Astrocyte of the cerebellum (primary cell): ENCODE results near the gene SPDYE4.
A peak's percentile ranks its signal among the peaks of the same experiment; 100 is the strongest.

Experiments
- DNase-seq: peaks from one replicate; pipeline ENCODE4 v3.0.0-alpha.2; 2011; ENCODE audit warnings: low read depth
- H3K4me3 ChIP-seq: 2 replicates; pipeline ENCODE4 v1.5.1; 2011; ENCODE audit warnings: mild to moderate bottlenecking, low read depth, low read length, moderate library complexity
- in situ Hi-C: cut with HindIII; loops from 2 replicates; pipeline ENCODE4 v1.10.0; 2017; ENCODE audit warnings: low sequenced_read_pairs
- TF ChIP-seq, protein P1 (sequence below): IDR thresholded peaks from 2 replicates; pipeline ENCODE4 v1.5.1; 2012; ENCODE audit warnings: low read length, low read depth, moderate library complexity, mild to moderate bottlenecking; ENCODE audit errors: missing control alignments

The SPDYE4 gene

DNA sequence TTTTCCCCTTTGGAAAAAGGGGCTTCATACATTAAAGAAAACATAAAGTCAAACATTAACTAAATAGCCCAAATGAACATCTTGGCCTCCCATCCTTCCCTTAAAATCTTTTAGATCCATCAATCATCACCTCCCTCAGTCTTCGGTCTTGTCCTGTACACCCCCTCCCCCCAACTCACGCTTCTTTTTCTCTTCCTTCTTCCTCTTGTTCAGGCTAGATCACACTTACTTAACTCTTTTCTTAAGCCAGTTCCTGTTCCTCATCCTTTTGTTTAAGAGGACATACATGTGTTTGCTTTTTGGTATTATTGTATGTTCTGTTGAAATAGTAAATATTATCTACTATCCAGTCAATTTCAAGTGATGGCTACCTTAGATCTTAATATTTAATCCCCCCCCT, 35.3 kb upstream of the SPDYE4 start:
- no peak for DNase-seq
- TF ChIP-seq, protein P1, sequence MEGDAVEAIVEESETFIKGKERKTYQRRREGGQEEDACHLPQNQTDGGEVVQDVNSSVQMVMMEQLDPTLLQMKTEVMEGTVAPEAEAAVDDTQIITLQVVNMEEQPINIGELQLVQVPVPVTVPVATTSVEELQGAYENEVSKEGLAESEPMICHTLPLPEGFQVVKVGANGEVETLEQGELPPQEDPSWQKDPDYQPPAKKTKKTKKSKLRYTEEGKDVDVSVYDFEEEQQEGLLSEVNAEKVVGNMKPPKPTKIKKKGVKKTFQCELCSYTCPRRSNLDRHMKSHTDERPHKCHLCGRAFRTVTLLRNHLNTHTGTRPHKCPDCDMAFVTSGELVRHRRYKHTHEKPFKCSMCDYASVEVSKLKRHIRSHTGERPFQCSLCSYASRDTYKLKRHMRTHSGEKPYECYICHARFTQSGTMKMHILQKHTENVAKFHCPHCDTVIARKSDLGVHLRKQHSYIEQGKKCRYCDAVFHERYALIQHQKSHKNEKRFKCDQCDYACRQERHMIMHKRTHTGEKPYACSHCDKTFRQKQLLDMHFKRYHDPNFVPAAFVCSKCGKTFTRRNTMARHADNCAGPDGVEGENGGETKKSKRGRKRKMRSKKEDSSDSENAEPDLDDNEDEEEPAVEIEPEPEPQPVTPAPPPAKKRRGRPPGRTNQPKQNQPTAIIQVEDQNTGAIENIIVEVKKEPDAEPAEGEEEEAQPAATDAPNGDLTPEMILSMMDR = no peak
- H3K4me3 ChIP-seq = no peak overlapping the region
- in situ Hi-C loops = loop anchor here (5.0 kb wide), 1 partner anchor 96 kb away; no protein-coding TSS in a partner anchor

- TF ChIP-seq, protein P1 = no peak
- no peak for DNase-seq
- no peak overlapping the region for H3K4me3 ChIP-seq
- in situ Hi-C loops = loop anchor here (5.0 kb wide), 1 partner anchor 95 kb away; no protein-coding TSS in a partner anchor
These were observed 34.3 kb upstream of the SPDYE4 start for GRCh38 chr17:8792646-8793045.

DNA sequence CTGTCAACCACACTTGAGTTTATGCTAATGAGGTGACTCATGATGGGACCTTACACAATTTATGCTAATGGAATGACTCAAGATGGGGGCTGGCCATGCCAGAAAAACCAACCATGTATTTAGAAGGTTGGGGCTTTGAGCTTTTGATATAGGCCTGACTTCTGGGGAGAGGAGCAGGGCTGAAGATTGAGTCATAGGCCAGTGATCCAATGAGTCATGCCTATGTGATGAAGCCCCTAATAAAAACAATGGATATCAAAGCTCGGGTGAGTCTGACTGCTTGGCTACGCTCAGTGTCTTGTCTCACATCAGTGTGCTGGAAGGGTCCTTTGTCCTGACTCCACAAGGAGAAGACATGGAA, 33.5 kb upstream of the SPDYE4 start:
- in situ Hi-C loops = loop anchor here (5.0 kb wide), 1 partner anchor 95 kb away; no protein-coding TSS in a partner anchor
- TF ChIP-seq, protein P1 = no peak
- no peak overlapping the region for H3K4me3 ChIP-seq
- DNase-seq = peak; percentile 13

- H3K4me3 ChIP-seq = no peak overlapping the region
- no peak for DNase-seq
- in situ Hi-C loops = loop anchor here (5.0 kb wide), 1 partner anchor 94 kb away; no protein-coding TSS in a partner anchor
These were observed 33.0 kb upstream of the SPDYE4 start for GRCh38 chr17:8791248-8791909.

DNA sequence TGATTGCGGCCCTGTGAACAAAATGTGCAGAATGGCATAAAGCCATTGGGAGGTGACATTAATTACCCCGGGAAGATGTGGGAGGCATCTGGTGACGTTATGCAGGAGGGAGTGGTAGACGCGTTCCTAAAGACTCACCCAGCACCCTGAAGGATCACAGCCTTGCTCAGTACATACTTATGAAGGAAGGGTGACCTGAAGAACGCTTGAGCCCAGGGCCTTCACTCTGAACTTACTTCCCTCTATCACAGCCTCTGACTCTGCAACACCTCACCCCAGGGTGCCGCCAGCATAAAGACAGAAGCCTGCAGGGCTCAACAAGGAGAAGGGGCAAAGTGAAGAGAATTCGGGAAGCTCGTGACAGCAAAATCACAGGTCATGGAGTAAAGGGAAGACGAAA, 31.4 kb upstream of the SPDYE4 start:
- in situ Hi-C loops = loop anchor here (5.0 kb wide), 1 partner anchor 92 kb away; no protein-coding TSS in a partner anchor
- TF ChIP-seq, protein P1 = no peak
- H3K4me3 ChIP-seq = no peak overlapping the region
- no peak for DNase-seq

More at GRCh38 chr17:8791248-8791909, 33.0 kb upstream of the SPDYE4 start:
- TF ChIP-seq, protein P1 = no peak

GRCh38 chr17:8788998-8789397, 30.7 kb upstream of the SPDYE4 start:
- DNase-seq = no peak
- in situ Hi-C loops = no loop called here
- TF ChIP-seq, protein P1 = no peak
- H3K4me3 ChIP-seq = no peak overlapping the region
